T-helper 17 cell (primary cell): ENCODE results near the gene PEX5L. TPM values are rescaled to one million over a fixed set of nuclear protein-coding genes. Genes with fewer than 3 reads are reported as not detected.

Experiments used
- ATAC-seq: fragments of 150-1000 bp; cut with Tn5 transposase; 2 replicates; pipeline ENCODE4 v1.10.0; 2021; ENCODE audit warnings: mild to moderate bottlenecking, moderate library complexity
- DNase-seq, 3 donors: peaks; one replicate each; pipeline versions ENCODE4 v3.0.0 to v3.0.0-alpha.2; 2020 to 2021
- H3K9me3 ChIP-seq: one replicate; pipeline ENCODE4 v1.7.0; 2013; ENCODE audit warnings: low read length, mild to moderate bottlenecking; ENCODE audit not compliant: control insufficient read depth, poor library complexity, severe bottlenecking
- H3K27ac Mint-ChIP-seq: one replicate; pipeline ENCODE4 v1.8.0; 2022; ENCODE audit warnings: mild to moderate bottlenecking, moderate library complexity, mixed read lengths
- H3K27me3 Mint-ChIP-seq: one replicate; pipeline ENCODE4 v1.8.0; 2022; ENCODE audit warnings: mixed read lengths
- H3K36me3 Mint-ChIP-seq: one replicate; pipeline ENCODE4 v1.8.0; 2022; ENCODE audit warnings: low read depth, mixed read lengths
- H3K4me1 Mint-ChIP-seq: one replicate; pipeline ENCODE4 v1.8.0; 2022; ENCODE audit warnings: mild to moderate bottlenecking, mixed read lengths
- H3K4me3 Mint-ChIP-seq: one replicate; pipeline ENCODE4 v1.8.0; 2022; ENCODE audit warnings: mild to moderate bottlenecking, moderate library complexity, mixed read lengths
- total RNA-seq, 4 donors: library from RNA in 2 of 4; stranded (reverse) in 2 of 4; gene quantifications; one replicate each; pipeline ENCODE4 v1.2.3 and lab custom pipeline; 2022 to 2026

Gene PEX5L
- total RNA-seq, 2 donors from 2014 or later = not detected

- ATAC-seq = no peak
- Mint-ChIP-seq H3K27me3 (peaks cover 6% of the 10 kb centered on the region), H3K4me3 (no peak overlapping the region), H3K36me3 (no peaks in the 10 kb centered on the region), H3K27ac (no peak overlapping the region), H3K4me1 (no peaks in the 10 kb centered on the region)
- DNase-seq = no peak
- H3K9me3 ChIP-seq = no peaks in the 10 kb centered on the region
Observed at GRCh38 chr3:179895330-179895729, 141.4 kb downstream of the PEX5L start.

- no peak overlapping the region for H3K27ac Mint-ChIP-seq
- H3K4me3 Mint-ChIP-seq = no peak overlapping the region
- no peaks in the 10 kb centered on the region for H3K9me3 ChIP-seq
- no peak for DNase-seq
- ATAC-seq = no peak
- H3K27me3 Mint-ChIP-seq = peaks cover 19% of the 10 kb centered on the region
- no peaks in the 10 kb centered on the region for H3K4me1 Mint-ChIP-seq
- H3K36me3 Mint-ChIP-seq = no peaks in the 10 kb centered on the region
Observed at GRCh38 chr3:179887295-179887943, 149.3 kb downstream of the PEX5L start.

- no peaks in the 10 kb centered on the region for H3K9me3 ChIP-seq
- Mint-ChIP-seq H3K27me3 (peaks cover 29% of the 10 kb centered on the region), H3K36me3 (no peaks in the 10 kb centered on the region), H3K4me3 (no peak overlapping the region), H3K4me1 (no peaks in the 10 kb centered on the region), H3K27ac (no peak overlapping the region)
- no peak for DNase-seq
- no peak for ATAC-seq
Observed at GRCh38 chr3:179885950-179886349, 150.8 kb downstream of the PEX5L start.

- no peaks in the 10 kb centered on the region for H3K9me3 ChIP-seq
- ATAC-seq = no peak
- no peak overlapping the region for H3K27ac Mint-ChIP-seq
- peaks cover 40% of the 10 kb centered on the region for H3K27me3 Mint-ChIP-seq
- DNase-seq = no peak
- no peaks in the 10 kb centered on the region for H3K4me1 Mint-ChIP-seq
- no peak overlapping the region for H3K4me3 Mint-ChIP-seq
- H3K36me3 Mint-ChIP-seq = no peaks in the 10 kb centered on the region
Observed at GRCh38 chr3:179884136-179884535, 152.6 kb downstream of the PEX5L start.

GRCh38 chr3:179882292-179882691 lies 154.4 kb downstream of the PEX5L start:
- Mint-ChIP-seq H3K4me1 (no peaks in the 10 kb centered on the region), H3K36me3 (no peaks in the 10 kb centered on the region), H3K4me3 (no peak overlapping the region), H3K27me3 (peaks cover 36% of the 10 kb centered on the region), H3K27ac (no peak overlapping the region)
- peak; percentile 44 for ATAC-seq
- DNase-seq = no peak
- no peaks in the 10 kb centered on the region for H3K9me3 ChIP-seq

GRCh38 chr3:179881791-179882190 lies 154.9 kb downstream of the PEX5L start:
- Mint-ChIP-seq H3K4me3 (no peak overlapping the region), H3K27me3 (peaks cover 36% of the 10 kb centered on the region), H3K27ac (no peak overlapping the region), H3K36me3 (no peaks in the 10 kb centered on the region), H3K4me1 (no peaks in the 10 kb centered on the region)
- DNase-seq (no peak), ATAC-seq (no peak)
- H3K9me3 ChIP-seq = no peaks in the 10 kb centered on the region

GRCh38 chr3:179880868-179881267 lies 155.9 kb downstream of the PEX5L start:
- H3K9me3 ChIP-seq = no peaks in the 10 kb centered on the region
- Mint-ChIP-seq H3K36me3 (no peaks in the 10 kb centered on the region), H3K4me3 (no peak overlapping the region), H3K27me3 (peaks cover 36% of the 10 kb centered on the region), H3K27ac (no peak overlapping the region), H3K4me1 (no peaks in the 10 kb centered on the region)
- no peak for ATAC-seq
- no peak for DNase-seq

- Mint-ChIP-seq H3K36me3 (no peaks in the 10 kb centered on the region), H3K27me3 (peaks cover 16% of the 10 kb centered on the region), H3K27ac (no peak overlapping the region), H3K4me3 (no peak overlapping the region), H3K4me1 (no peaks in the 10 kb centered on the region)
- ATAC-seq (no peak), DNase-seq (no peak)
- H3K9me3 ChIP-seq = no peaks in the 10 kb centered on the region
Observed at GRCh38 chr3:179876440-179876839, 160.3 kb downstream of the PEX5L start.

- H3K4me3 Mint-ChIP-seq = no peak overlapping the region
- no peak for ATAC-seq
- H3K4me1 Mint-ChIP-seq = no peaks in the 10 kb centered on the region
- DNase-seq = no peak
- no peaks in the 10 kb centered on the region for H3K9me3 ChIP-seq
- H3K27me3 Mint-ChIP-seq = peaks cover 4% of the 10 kb centered on the region
- H3K36me3 Mint-ChIP-seq = no peaks in the 10 kb centered on the region
- H3K27ac Mint-ChIP-seq = no peak overlapping the region
Observed at GRCh38 chr3:179872842-179873241, 163.9 kb downstream of the PEX5L start.

GRCh38 chr3:179871782-179872181 lies 165.0 kb downstream of the PEX5L start:
- DNase-seq = no peak
- H3K9me3 ChIP-seq = no peaks in the 10 kb centered on the region
- Mint-ChIP-seq H3K27ac (no peak overlapping the region), H3K36me3 (no peaks in the 10 kb centered on the region), H3K27me3 (peaks cover 4% of the 10 kb centered on the region), H3K4me3 (no peak overlapping the region), H3K4me1 (no peaks in the 10 kb centered on the region)
- ATAC-seq = no peak

GRCh38 chr3:179868715-179869114 lies 168.0 kb downstream of the PEX5L start:
- H3K9me3 ChIP-seq = no peaks in the 10 kb centered on the region
- H3K27ac Mint-ChIP-seq = no peak overlapping the region
- ATAC-seq = no peak
- H3K27me3 Mint-ChIP-seq = peaks cover 4% of the 10 kb centered on the region
- no peaks in the 10 kb centered on the region for H3K4me1 Mint-ChIP-seq
- no peak overlapping the region for H3K4me3 Mint-ChIP-seq
- H3K36me3 Mint-ChIP-seq = no peaks in the 10 kb centered on the region
- no peak for DNase-seq

- ATAC-seq (no peak), DNase-seq (no peak)
- Mint-ChIP-seq H3K4me3 (no peak overlapping the region), H3K36me3 (no peaks in the 10 kb centered on the region), H3K27me3 (peaks cover 4% of the 10 kb centered on the region), H3K27ac (no peak overlapping the region), H3K4me1 (no peaks in the 10 kb centered on the region)
- no peaks in the 10 kb centered on the region for H3K9me3 ChIP-seq
Observed at GRCh38 chr3:179867961-179868360, 168.8 kb downstream of the PEX5L start.

- Mint-ChIP-seq H3K4me3 (no peak overlapping the region), H3K4me1 (no peaks in the 10 kb centered on the region), H3K27me3 (peaks cover 4% of the 10 kb centered on the region), H3K36me3 (no peaks in the 10 kb centered on the region), H3K27ac (no peak overlapping the region)
- ATAC-seq = no peak
- DNase-seq = no peak
- H3K9me3 ChIP-seq = no peaks in the 10 kb centered on the region
Observed at GRCh38 chr3:179865861-179866505, 170.8 kb downstream of the PEX5L start.

GRCh38 chr3:179861953-179862352 lies 174.8 kb downstream of the PEX5L start:
- Mint-ChIP-seq H3K4me3 (no peak overlapping the region), H3K4me1 (no peaks in the 10 kb centered on the region), H3K27me3 (peaks cover 16% of the 10 kb centered on the region)

More at GRCh38 chr3:179861953-179862352, 174.8 kb downstream of the PEX5L start:
- no peaks in the 10 kb centered on the region for H3K9me3 ChIP-seq
- DNase-seq (no peak), ATAC-seq (no peak)
- Mint-ChIP-seq H3K27ac (no peak overlapping the region), H3K36me3 (no peaks in the 10 kb centered on the region)
